ENCODE data around the gene TOM1.

- TF ChIP-seq, protein P1, sequence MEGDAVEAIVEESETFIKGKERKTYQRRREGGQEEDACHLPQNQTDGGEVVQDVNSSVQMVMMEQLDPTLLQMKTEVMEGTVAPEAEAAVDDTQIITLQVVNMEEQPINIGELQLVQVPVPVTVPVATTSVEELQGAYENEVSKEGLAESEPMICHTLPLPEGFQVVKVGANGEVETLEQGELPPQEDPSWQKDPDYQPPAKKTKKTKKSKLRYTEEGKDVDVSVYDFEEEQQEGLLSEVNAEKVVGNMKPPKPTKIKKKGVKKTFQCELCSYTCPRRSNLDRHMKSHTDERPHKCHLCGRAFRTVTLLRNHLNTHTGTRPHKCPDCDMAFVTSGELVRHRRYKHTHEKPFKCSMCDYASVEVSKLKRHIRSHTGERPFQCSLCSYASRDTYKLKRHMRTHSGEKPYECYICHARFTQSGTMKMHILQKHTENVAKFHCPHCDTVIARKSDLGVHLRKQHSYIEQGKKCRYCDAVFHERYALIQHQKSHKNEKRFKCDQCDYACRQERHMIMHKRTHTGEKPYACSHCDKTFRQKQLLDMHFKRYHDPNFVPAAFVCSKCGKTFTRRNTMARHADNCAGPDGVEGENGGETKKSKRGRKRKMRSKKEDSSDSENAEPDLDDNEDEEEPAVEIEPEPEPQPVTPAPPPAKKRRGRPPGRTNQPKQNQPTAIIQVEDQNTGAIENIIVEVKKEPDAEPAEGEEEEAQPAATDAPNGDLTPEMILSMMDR (IDR thresholded peaks at IDR 0.05), result no peak
- TF ChIP-seq POLR2A (IDR thresholded peaks at IDR 0.05), result no peak
These were observed 11.2 kb downstream of the TOM1 start for GRCh38 chr22:35310556-35311550.
